GM12872 (cell line): Measurements from ENCODE around the gene CLDN18.

Source experiments
- TF ChIP-seq, protein P1 (sequence below): IDR thresholded peaks from 3 replicates; pipeline ENCODE4 v1.5.1; 2011; ENCODE audit warnings: low read depth, mild to moderate bottlenecking, low read length, moderate library complexity; ENCODE audit not compliant: insufficient read depth

Gene CLDN18

DNA sequence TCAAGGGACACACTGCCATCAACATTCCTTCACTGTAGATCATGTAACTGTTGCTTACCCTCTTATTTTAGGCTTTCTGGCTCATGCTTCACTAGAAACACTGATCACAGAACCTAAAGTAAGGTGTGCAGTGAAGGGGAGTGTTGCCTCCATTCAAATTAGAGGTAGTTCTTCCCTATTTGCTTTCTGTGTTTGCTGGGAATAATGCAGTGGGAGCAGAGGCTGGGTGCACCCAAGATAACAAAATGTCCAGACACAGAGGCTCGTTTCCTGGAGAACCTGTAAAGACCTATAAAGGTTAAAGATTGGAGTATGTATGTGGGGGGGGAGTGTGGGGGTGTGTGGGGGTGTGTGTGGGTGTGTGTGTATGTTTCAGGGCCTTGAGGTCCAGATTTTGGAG is 2.1 kb upstream of the CLDN18 start:
- TF ChIP-seq, protein P1, sequence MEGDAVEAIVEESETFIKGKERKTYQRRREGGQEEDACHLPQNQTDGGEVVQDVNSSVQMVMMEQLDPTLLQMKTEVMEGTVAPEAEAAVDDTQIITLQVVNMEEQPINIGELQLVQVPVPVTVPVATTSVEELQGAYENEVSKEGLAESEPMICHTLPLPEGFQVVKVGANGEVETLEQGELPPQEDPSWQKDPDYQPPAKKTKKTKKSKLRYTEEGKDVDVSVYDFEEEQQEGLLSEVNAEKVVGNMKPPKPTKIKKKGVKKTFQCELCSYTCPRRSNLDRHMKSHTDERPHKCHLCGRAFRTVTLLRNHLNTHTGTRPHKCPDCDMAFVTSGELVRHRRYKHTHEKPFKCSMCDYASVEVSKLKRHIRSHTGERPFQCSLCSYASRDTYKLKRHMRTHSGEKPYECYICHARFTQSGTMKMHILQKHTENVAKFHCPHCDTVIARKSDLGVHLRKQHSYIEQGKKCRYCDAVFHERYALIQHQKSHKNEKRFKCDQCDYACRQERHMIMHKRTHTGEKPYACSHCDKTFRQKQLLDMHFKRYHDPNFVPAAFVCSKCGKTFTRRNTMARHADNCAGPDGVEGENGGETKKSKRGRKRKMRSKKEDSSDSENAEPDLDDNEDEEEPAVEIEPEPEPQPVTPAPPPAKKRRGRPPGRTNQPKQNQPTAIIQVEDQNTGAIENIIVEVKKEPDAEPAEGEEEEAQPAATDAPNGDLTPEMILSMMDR = no peak

DNA sequence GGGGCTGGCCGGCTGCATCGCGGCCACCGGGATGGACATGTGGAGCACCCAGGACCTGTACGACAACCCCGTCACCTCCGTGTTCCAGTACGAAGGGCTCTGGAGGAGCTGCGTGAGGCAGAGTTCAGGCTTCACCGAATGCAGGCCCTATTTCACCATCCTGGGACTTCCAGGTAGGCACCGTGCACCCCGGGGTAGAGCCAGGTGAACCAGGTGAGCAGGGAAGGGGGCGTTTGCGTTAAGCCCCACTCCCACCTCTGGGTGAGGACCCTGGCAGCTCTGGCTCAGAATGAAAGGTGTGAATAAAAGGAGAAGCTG is 267 bp downstream of the CLDN18 start:
- TF ChIP-seq, protein P1 = no peak

DNA sequence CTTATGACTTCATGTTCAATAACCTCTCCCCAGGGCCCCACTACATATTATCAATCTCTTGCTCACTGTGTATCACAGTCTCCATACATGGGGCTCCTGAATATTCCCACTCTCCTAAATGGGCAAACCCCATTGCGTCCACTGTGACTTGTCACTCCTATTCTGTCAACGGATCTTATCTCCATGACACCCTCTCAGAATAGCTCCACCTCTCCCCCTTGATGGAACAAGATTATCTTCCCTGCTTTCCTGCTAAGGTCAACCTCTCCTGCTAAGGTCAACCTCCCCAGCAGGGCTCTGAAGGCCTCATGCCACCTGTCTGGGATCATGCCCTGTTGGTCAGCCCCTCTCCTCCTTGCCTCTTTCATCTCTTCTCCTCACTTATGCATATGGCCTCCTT is 1.8 kb downstream of the CLDN18 start:
- TF ChIP-seq, protein P1 = no peak

DNA sequence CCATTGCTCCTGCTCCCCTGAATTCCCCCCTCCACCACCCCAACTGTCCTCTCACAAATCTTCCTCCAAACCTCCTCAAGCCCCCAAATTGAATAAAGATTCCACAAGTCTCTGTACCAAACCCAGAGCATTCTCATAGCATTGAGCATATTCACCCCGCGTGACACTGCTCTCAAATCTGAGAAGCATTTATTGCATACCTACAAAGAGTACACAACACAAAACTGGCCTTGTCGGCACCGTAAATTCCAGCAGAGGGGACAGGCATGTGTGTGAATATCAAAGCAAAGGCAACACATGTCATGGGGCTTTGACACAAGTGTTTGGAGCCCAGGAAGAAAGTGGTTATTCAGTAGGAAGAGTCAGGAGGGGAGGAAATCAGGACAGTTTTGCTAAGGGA is 2.6 kb downstream of the CLDN18 start:
- TF ChIP-seq, protein P1 = no peak

DNA sequence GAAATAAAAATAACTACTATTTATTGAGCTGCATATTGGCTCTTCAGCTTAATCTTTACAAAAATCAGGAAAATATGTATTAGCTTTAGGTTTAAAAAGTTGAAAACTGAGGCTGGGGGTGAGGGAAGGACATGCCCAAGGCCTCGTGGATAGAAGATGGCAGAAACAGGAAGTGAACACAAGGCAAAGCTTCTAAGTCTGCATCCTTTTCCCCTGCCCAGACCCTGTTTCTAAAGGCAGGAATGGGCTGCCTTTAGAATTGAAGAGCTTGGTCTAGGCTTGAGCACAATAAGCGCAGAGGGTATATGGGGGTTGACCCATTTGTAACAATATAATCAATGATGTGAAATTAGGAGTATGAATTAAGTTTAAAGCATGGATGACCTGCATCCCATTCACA is 6.1 kb downstream of the CLDN18 start:
- TF ChIP-seq, protein P1 = no peak

DNA sequence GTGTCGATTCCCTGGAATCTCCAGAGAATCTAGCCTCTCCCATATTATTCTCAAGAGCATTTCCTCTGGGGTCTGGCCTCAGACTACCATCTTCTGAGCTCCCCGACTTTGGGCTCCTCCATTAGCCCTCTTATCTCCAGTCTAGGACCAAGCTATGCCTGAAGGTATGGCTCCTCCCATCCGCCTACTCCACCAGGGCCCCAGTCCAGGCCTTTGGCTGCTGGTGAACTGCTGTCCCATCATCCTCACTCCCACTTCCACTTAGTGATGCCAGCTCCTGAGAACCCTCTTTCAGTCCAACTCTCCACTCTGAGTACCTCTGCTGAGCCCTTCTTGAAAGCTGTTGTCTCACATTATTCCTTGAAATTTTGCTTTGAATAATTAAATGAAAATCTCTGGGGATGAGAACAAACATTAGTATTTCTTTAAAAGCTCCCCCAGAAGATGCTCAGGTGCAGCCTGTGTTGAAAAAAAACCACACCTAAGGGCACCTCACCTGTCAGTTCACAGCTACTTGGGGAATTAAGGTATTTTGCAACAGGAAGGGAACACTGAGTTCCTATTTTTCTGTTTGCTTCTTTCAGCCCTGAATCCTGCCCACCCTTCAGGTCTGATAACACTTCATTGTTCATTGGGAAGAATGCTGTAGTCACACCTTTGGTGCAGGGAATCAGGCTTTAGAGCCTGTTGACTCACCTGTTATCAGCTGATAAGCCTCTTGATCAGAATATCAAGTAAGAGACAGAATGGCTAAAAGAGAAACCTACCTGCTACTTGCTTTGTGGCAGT is 9.5 kb downstream of the CLDN18 start:
- TF ChIP-seq, protein P1 = no peak

DNA sequence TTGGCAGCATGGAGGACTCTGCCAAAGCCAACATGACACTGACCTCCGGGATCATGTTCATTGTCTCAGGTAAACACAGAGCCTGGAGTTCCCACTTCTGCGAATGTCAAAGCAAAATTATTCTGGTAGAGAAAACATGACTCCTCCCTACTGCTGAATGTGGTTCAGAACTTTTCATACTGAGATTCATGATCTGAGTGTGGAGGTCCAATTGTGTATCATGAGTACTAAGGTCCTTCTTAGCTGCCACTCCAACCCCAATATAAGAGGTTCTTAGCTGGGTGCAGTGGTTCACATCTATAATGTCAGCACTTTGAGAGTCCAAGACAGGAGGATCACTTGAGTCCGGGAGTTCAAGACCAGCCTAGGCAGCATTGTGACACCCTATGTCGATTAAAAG is 13.8 kb downstream of the CLDN18 start:
- TF ChIP-seq, protein P1 = no peak
